BE2C (cell line): Measurements from ENCODE around the gene FYCO1.

Source experiments
- DNase-seq: peaks from one replicate; pipeline ENCODE4 v3.0.0-alpha.2; 2020
- H3K27me3 ChIP-seq: fragments of 250-450 bp; sonication (Bioruptor Pico); 2 replicates; pipeline ENCODE4 v1.5.1; 2020; ENCODE audit warnings: mild to moderate bottlenecking
- H3K36me3 ChIP-seq: fragments of 250-450 bp; sonication (Bioruptor Pico); 2 replicates; pipeline ENCODE4 v1.5.1; 2020; ENCODE audit warnings: mild to moderate bottlenecking
- H3K4me1 ChIP-seq: fragments of 250-450 bp; sonication (Bioruptor Pico); 2 replicates; pipeline ENCODE4 v1.5.1; 2020
- H3K4me3 ChIP-seq: 2 replicates; pipeline ENCODE4 v1.5.1; 2011; ENCODE audit warnings: low read depth, low read length
- H3K9me3 ChIP-seq: fragments of 250-450 bp; sonication (Bioruptor Pico); 2 replicates; pipeline ENCODE4 v1.5.1; 2020
- CTCF ChIP-seq: IDR thresholded peaks from 2 replicates; pipeline ENCODE4 v1.5.1; 2012; ENCODE audit warnings: mild to moderate bottlenecking, low read depth, low read length

FYCO1 gene

GRCh38 chr3:45884368-45885201, 111.0 kb downstream of the FYCO1 start:
- DNase-seq = no peak
- Histone ChIP-seq H3K36me3 (no peaks in the 10 kb centered on the region), H3K4me3 (no peak overlapping the region), H3K4me1 (no peaks in the 10 kb centered on the region), H3K9me3 (no peaks in the 10 kb centered on the region), H3K27me3 (no peaks in the 10 kb centered on the region)
- TF ChIP-seq CTCF = no peak

- Histone ChIP-seq H3K9me3 (no peaks in the 10 kb centered on the region), H3K4me3 (no peak overlapping the region), H3K36me3 (no peaks in the 10 kb centered on the region), H3K4me1 (no peaks in the 10 kb centered on the region), H3K27me3 (no peaks in the 10 kb centered on the region)
- DNase-seq = no peak
- no peak for TF ChIP-seq CTCF
Measured at GRCh38 chr3:45881078-45882022, 114.3 kb downstream of the FYCO1 start.

- Histone ChIP-seq H3K27me3 (no peaks in the 10 kb centered on the region), H3K9me3 (no peaks in the 10 kb centered on the region), H3K36me3 (no peaks in the 10 kb centered on the region), H3K4me1 (no peaks in the 10 kb centered on the region), H3K4me3 (no peak overlapping the region)
- TF ChIP-seq CTCF = no peak
- DNase-seq = no peak
Measured at GRCh38 chr3:45880725-45881077, 114.9 kb downstream of the FYCO1 start.

GRCh38 chr3:45878124-45878523, 117.5 kb downstream of the FYCO1 start:
- Histone ChIP-seq H3K4me1 (no peaks in the 10 kb centered on the region), H3K36me3 (no peaks in the 10 kb centered on the region), H3K4me3 (no peak overlapping the region), H3K27me3 (no peaks in the 10 kb centered on the region), H3K9me3 (no peaks in the 10 kb centered on the region)
- TF ChIP-seq CTCF = no peak
- no peak for DNase-seq

GRCh38 chr3:45874677-45875346, 120.8 kb downstream of the FYCO1 start:
- no peak for TF ChIP-seq CTCF
- no peak overlapping the region for H3K4me3 ChIP-seq
- H3K9me3 ChIP-seq = no peaks in the 10 kb centered on the region
- no peaks in the 10 kb centered on the region for H3K36me3 ChIP-seq
- no peaks in the 10 kb centered on the region for H3K27me3 ChIP-seq
- no peaks in the 10 kb centered on the region for H3K4me1 ChIP-seq
- DNase-seq = no peak
